NOMO-1 treated with DMSO at 0.1 percent for 48 hours (cell line): ENCODE measurements around the gene PLK1.
"Not testable (repeated sequence)": the region's sequence is repeated elsewhere in the genome, so short reads cannot be mapped to it uniquely, and the experiment has no call there.

Source experiments
- DNase-seq: peaks from one replicate; lab custom pipeline; 2025; ENCODE audit not compliant: unreplicated experiment; lab: John Stamatoyannopoulos, UW

PLK1 gene

DNA sequence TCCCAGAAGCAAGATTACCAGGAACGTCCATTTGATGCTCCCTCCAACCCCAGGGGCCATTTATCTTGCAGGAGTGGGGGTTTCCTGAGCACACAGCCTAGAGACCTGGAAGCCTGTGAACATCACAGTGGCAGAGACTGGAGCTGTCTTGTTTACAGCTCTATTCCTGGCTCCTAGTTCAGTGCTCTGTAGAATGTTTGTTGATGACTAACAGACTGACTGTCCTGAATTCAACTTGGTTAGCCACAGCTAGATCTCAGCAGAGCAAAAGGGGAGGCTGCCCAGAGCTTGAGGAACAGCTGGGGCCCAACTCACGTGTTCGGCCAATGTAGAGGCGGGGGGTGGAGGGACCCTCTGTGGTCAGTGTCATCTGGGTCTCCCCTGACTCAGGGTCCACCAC, 27.8 kb downstream of the PLK1 start:
- no peak for DNase-seq

GRCh38 chr16:23709536-23709935, 30.8 kb downstream of the PLK1 start:
- no peak for DNase-seq

DNA sequence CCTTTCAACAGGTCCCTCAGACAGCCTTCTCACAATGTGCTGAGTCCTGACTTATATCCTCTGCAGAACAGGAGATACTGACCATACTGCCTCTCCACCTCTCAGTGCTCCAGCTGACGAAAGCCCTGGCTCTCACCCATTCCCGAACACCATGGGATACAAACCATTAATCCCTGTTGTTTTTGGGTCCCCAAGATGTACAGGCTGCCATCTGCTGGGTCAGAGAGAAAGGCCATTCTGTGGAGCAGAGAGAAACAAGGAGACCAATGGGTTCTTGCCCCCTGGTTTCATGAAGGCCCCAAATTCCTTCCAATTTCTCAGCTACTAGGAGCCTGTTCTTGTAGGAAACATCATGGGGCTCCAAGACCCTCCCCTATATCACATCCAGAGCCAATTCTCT, 31.3 kb downstream of the PLK1 start:
- no peak for DNase-seq

GRCh38 chr16:23710504-23710903, 31.8 kb downstream of the PLK1 start:
- no peak for DNase-seq

GRCh38 chr16:23711785-23712184, 33.1 kb downstream of the PLK1 start:
- no peak for DNase-seq

GRCh38 chr16:23712976-23713375, 34.3 kb downstream of the PLK1 start, which contains the start of gene ERN2:
Gene ERN2 (minus strand): TSS chr16:23713222. CDS start chr16:23713187, 35 bp downstream.
- DNase-seq = no peak

- DNase-seq = no peak
Observed at GRCh38 chr16:23716484-23716883, 37.8 kb downstream of the PLK1 start.

DNA sequence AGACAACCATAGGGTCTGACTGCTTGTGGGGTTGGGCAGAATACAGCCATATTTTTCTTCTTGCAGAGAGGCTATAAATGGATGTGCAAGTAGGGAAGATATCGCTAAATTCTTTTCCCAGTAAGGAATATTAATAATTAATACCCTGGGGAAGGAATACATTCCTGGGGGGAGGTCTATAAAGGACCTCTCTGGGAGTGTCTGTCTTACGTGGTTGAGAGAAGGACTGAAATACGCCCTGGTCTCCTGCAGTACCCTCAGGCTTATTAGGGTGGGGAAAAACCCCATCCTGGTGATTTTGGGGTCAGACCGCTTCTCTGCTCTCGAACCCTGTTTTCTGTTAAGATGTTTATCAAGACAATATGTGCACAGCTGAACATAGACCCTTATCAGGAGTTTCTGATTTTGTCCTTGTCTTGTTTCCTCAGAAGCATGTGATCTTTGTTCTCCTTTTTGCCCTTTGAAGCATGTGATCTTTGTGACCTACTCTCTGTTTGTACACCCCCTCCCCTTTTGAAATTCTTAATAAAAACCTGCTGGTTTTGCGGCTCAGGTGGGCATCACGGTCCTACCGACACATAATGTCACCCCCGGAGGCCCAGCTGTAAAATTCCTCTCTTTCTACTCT, 44.0 kb downstream of the PLK1 start:
- DNase-seq = not testable (repeated sequence)

DNA sequence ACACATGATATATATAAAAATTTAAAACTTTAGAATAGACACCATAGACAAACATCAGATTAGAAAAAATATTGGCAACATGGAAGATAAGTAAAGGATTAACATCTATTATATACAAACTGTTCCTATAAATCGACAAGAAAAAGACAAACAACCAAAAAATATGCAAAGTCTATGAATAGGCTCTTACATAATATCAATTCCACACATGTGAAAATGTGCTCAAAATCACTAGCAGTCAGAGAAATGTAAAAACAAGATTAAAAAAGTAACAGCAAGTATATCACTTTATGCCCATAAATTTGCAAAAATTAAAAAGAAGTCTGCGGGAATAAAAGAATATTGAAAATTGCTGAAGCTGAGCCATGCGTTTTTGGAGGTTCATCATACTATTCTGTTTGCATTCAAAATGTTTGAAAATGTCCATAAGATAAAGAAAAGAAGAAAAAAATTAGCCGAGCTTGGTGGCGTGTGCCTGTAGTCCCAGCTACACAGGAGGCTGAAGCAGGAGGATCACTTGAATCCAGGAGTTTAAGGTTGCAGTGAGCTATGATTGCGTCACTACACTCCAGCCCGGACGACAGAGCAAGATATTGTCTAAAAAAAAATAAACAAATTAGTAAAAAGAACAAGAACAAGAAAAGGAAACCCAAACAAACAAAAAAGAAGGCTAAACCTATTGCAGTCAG, 45.6 kb downstream of the PLK1 start:
- no peak for DNase-seq

DNA sequence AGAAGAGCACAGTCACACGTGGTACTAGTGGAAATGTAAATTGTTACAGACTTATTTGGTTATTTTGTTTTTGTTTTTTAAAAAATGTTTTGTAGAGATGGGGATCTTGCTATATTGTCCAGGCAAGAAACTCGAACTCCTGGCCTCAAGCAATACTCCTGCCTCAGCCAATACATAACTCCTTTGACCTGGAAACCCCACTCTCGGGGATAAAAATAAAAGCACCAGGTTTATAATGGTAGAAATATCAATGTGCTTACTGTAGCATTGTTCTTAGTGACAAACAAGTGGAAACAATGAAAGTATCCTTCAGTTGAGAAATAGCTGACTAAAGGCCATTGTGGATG, 46.1 kb downstream of the PLK1 start:
- no peak for DNase-seq

- no peak for DNase-seq
Observed at GRCh38 chr16:23726710-23727109, 48.0 kb downstream of the PLK1 start.

- DNase-seq = no peak
Observed at GRCh38 chr16:23728112-23728477, 49.4 kb downstream of the PLK1 start.

DNA sequence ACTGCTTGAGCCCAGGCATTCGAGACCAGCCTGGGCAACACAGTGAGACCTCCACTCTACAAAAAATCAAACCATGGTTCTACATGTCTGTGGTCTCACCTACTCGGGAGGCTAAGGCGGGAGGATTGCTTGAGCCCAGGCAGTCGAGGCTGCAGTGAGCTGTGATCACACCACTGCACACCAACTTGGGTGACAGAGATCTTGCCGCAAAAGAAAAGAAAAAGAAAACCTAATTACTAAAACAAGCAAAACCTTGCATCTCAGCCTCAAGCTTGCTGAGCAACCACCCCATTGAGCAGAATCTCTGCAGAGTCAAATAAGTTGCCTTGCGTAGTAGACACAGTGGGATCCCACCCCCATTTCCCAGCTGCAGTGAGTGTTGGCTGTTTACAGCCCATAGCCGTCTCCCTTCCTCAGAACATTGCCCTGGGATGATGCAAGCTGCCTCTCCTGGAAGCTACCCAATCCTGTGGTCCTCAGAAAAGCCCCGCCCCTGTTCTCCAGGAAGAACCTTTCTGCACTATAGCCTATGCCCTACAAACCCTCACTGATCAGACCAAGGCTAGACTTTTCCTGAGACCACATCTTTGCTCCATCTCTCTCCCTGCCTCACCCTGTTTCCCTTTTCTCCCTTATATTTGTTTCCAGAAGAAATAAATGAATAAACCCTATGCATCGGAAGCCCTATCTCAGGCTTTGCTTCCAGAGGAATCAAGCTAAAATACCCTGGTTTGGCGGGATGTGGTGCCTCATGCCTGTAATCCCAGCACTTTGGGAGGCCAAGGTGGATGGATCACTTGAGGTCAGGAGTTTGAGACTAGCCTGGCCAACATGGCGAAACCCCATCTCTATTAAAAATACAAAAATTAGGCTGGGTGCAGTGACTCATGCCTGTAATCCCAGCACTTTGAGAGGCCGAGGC, 51.1 kb downstream of the PLK1 start:
- DNase-seq = no peak

- DNase-seq = no peak
Observed at GRCh38 chr16:23734176-23734893, 55.6 kb downstream of the PLK1 start.

DNA sequence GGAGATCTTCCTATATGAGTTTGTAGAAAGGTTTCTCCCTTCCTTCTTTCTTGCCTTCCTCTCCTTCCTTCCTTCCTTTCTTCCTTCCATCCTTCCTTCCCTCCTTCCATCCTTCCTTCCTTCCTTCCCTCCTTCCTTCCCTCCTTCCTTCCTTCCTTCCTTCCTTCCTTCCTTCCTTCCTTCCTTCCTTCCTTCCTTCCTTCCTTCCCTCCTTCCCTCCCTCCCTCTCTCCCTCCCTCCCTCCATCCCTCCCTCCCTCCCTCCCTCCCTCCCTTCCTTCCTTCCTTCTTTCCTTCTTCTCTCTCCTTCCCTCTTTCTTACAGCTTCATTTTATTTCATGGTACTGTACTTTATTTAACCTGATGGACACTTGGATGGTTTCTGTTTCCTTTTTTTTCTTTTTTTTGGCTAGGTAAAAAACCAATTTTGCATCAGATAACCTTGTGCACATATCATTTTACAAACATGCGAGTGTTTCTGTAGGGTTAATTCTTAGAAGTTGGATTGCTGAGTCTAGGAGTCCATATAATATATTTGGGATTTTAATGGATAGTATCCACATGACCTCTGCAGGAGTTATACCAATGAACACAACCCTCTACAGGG, 58.8 kb downstream of the PLK1 start:
- not testable (repeated sequence) for DNase-seq

DNA sequence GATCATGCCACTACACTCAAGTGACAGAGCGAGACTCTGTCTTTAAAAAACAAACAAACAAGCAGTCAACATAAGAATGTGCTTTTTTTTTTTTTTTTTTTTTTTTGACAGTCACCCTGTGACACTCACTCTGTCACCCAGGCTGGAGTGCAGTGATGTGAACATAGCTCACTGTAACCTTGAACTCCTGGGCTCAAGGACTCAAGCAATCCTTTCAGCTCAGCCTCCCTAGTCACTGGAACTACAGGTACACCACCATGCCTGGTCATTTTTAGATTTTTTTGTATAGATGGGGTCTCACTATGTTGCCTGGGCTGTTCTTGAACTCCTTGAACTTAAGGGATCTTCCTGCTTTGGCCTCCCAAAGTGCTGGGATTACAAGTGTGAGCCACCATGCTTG, 60.8 kb downstream of the PLK1 start:
- DNase-seq = no peak
